GM21619 (cell line): ENCODE results near the gene GASK1B.
A peak's percentile ranks its signal among the peaks of the same experiment; 100 is the strongest.

Source experiments
- ATAC-seq: cut with Tn5 transposase; IDR thresholded peaks from one replicate; pipeline ENCODE4 v1.9.1; 2021; ENCODE audit not compliant: unreplicated experiment

The GASK1B gene

DNA sequence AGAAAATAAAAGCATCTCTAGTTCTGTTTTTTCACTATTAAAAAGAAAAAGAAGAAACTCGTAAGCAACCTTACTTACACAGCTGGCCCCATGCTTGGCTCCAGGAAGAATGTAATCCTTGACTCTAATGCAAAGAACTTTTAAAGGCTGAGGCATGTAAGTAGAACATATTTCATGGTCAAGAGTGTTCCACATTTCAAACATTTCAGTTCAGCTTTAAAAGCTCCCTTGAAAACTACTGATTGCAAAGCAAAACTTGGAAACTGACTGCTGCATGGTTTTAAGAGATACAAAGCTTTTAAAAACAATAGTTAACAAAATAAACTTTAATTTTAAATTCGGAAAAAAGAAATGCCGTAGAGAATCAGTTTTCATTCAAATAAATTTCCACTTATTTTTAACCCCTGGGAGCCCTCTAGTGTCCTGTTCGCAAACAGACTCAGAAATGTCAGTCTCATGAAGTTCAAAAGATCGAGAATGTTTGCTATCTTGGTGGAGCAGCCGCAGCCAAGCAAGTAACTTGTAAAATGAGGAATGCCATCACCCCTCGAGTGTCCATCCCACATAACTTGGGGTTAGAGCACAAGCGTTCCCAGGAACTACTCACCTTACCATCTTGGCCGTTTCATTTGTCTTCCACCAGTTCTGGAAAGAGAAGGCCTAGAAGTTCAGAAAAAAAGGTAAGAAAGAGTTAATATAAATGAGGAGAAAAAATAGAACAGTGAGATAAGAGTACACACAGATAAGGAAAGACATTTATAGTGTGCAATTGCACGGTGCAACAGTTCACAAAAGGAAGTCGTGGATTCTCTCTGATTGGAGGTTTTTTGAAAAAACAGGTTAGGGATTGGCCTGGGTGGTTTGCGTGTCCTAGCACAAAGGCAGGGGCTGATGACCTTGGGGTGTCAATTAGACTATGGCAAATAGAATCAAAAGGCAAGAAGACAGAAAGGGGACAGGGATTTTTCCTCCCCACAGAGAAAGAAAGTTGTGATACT, at the start of gene GASK1B:
GASK1B (minus strand) TSS at position 765 of the 998 bp plus-strand sequence. CDS start 1,650 bp downstream, outside the sequence.
- no peak for ATAC-seq

DNA sequence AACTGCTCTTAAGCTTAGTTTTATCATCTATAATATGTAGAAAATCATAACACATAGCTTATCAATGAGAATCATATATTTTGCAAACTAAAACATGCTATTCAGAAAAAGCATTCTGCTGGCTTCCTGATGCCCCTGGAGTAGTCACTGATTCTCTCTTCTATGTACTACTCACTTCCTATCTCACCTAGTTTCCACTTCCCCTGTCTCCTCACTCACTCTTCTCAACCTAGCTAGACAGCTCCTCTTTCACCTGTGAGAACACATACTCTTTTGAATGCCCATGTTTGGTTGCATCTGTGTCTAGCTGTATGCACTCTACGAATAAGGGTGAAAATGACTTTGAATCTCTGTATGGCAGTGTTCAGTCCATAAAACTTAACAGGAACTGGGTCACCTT, 46.8 kb upstream of the GASK1B start:
- ATAC-seq: no peak

DNA sequence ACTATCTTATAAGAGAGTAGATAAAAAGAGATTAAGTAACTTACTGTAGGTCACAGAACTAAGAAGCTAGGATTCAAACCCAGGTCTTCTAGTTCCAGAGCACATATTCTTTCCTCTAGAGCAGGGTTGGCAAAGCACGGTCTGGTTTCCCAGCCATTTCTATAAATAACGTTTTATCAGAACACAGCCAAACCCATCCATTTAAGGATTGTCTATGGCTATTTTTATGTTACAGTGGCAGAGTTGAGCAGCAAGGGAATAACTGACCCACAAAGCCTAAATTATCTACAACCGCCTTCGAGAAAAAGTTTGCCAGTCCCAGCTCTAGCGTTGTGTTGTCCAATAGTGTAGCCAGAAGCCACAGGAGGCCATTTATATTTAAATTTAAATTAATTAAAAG, 44.9 kb upstream of the GASK1B start:
- ATAC-seq: no peak

DNA sequence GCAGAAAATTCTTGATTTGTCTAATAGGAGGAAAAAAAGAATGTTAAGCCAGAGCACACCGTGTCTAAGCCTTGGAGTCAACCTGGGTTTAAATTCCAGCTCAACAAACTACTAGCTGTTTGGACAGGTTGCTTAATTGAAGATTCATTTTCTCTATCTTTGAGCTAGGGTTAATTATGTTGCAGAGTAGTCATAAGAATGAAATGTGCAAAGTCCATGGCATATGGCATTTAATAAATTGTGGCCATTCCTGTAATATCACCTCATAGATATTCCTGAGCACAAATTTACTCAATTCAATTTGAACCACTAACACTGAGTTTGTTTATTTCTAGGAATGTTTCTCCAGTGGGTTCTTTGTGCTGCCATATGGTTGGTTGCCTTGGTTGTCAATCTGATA, 42.0 kb upstream of the GASK1B start:
- ATAC-seq: no peak

DNA sequence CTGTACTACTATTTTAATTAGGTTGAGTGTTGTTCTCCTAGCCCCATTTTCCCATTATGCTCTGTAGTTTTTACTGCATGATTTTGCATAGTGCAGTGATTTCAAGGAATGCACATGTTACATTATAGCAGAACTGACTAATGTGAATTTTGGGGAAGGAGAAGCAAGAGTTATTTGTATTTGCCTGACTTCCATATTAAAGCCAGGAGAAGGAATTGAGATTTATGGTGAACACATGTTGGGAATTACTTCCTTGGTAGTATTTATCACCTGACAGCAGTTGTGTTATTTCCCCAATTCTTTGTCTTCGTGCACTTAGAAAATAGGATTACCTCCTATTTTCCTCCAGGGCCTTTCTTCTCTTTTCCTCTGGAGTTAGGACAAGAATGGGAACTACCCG, 40.6 kb upstream of the GASK1B start:
- ATAC-seq: no peak

DNA sequence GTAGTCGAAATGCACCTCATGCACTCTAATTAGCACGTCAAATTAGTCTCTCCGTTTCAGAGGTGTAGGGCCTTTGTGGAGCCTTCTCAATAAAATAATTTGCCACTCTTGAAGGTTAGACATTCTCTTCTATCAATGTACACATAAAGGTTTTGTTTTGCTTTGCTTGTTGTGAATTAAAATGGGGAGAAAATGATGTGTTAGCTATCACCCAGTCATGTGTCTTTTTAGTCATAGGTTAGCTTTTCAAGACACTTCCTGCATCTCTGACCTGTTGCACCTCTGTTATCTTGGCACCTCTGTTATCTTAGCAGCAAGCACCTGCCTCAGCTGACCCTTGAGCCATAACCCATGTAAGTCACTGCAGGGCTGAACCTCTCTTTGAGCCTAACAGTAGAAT, 38.4 kb upstream of the GASK1B start:
- no peak for ATAC-seq

DNA sequence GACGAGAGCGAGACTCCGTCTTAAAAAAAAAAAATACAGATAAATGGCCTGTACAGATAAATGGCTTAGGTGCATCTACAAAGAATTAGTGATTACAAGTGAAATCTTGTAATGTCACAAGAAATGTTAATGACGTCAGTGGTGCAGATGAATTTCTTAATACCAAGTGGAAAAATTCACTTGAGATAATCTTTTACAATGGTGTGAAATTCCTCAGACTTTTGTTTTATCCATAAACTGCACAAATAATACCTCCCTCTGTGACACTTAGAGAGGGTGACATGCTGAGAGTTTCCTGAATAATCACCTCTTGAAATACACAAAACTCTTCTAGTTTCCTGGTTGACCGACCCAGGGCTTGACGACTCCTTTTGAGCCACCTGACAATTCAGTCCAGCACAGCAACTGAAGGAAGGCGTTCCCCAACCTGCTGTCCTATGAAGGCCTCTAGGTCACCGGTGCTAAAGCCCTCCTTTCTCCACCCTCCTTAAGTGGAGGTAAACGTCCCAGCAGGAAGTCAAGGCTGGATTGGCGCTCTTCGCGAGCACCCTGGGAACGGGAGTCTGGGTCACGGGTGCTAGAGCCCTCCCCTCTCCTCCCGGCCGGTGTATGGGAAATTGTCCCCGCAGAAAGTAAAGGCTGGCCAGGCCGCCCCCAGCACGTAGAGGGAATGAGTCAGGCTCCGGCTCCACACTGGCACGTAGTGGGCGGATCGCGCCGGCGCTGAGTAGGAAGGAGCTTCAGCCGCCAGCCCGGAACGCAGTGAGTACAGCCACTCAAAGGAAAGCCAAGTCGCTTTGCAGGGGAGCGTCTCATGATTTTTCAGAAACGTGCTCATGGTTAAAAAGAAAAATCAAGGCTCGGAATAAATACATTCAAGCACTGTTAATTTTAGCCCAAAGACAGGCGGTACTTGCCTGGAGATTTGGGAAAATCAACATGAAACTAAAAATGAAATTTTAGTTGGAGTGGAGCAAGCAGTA, 37.3 kb upstream of the GASK1B start, which contains the start of gene TMEM144:
TMEM144 (plus strand) TSS at position 662 of the 983 bp plus-strand sequence. CDS start 2,182 bp downstream, outside the sequence.
- ATAC-seq: peak; percentile 91

DNA sequence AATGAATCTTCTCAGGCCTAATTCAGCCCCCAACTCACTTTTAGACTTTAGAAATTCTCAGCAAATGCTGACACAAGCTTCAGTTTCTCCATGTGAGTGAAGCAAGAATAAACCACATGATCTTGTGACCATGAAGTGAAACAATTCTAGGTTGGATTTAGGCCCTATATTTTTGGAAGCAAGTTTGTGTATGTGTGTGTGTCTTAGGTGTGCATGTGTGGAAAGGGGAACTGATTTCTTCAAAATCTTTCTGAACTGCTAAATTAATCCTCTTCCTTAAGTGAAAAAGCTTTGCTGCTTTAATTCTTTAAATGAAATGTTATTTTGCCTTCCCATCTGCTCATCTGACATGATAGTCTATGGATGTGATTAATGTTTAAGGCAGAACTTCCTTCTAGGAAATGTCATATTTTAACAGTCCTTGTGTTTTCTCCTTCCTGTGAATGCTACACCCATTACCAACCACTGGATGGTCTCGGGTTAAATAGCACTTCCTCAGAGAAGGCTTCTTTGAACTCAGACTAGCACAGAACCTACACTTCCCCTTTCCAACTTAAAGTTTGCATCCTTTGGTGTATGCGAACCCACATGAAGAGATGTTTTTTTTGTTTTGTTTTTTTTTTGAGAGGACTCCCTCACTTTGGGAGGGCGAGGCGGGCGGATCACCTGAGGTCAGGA, 36.3 kb upstream of the GASK1B start:
- ATAC-seq: peak; percentile 37

DNA sequence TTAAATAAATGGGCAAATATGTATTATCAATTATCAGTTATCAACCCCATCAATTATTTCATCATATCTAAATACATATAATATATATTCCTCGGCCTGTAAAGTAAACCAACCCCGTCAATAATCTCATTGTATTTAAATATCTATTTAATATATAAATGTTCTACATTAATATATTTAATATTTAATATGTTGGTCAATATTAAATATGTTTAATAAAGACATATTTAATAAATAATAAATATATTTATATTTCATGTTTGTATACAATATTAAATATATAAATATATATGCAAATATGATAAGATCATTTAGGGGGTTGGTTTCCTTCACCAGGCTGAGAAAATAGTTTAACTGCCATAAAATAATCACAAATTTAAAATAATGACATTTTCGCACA, 31.1 kb upstream of the GASK1B start:
- ATAC-seq: no peak

DNA sequence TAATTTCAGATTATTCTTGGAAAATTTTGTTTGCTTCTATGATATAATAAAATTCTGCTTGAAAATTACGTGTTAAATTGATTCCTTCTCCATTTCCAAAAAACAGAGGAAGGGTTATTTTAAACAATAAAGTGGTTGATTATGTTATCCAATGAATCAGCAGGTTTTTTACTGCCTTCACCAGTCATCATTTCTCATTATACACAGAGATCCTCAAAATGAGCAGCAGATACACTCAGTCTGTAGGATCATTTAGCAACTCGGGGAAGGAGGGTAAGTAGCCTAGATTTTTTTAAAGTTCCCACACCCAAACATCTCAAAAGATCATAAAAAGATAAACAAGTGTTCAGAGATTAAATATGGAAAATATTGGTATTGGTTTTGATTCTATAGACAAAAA, 30.6 kb upstream of the GASK1B start:
- no peak for ATAC-seq

DNA sequence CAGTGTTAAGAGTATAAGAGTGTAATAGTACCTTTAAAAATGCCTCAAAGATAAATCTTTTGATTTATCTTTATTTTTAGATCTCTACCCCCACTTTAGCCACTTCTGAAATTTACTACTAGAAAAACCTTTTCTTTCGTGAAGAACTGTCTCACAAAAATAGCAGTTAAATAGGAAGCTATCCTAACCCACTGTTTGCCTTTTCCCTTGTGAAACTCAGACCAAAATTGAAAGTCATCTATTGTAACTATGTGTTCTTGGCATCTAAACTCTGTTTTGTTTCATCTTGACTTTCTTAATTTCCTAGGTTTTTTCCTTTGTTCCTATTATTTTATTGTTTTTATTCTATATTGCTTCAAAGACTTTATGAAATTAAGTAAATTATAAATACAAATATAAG, 29.7 kb upstream of the GASK1B start:
- no peak for ATAC-seq

DNA sequence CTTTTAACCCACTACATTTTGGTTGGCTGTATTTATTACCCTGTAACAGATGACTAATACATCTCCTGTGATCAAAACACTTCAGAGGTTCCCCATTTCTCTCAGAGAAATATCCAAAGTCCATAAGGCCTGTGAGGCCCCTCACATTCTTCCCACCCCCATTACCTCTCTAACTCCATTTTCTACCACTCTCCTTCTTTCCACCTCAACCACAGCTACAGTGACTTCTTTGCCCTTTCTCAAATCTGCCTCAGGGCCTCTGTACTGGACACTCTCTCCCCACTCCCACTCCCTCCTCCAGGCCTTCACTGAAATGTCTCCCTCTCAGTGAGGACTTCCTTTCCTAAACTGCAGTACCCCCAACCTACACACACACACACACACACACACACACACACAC, 29.1 kb upstream of the GASK1B start:
- no peak for ATAC-seq

DNA sequence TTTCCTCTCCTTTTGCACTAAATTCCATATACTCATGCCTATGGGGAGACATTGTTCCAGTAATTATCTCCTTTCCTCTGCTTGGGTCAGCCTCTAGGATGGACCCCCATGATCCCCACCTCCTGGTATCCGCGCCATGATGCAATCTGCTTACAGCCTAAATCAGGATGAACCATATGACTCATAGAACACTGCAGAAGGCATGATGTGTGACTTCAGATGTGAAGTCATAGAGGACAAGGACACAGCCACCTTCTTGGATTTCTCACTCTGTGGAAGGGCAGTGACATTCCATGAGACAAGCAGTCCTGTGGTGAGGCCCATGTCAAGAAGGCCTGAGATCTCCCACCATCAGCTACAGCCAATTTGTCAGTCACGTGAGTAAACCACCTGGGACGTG, 28.5 kb upstream of the GASK1B start:
- ATAC-seq: no peak

DNA sequence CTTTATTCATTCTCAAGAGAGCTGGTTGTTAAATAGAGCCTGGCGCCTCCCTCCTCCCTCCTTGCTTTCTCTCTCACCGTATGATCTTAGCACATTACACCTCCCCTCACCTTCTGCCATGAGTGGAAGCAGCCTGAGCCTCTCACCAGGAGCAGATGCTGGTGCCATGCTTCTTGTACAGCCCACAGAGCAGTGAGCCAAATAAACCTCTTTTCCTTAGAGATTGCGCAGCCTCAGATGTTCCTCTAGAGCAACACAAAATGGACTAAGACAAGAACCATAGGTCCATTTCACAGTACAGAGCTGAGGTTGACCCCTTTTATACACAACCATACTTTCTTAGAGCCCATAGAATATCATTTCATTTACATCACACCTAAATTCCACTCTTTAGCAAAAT, 27.4 kb upstream of the GASK1B start:
- ATAC-seq: no peak

DNA sequence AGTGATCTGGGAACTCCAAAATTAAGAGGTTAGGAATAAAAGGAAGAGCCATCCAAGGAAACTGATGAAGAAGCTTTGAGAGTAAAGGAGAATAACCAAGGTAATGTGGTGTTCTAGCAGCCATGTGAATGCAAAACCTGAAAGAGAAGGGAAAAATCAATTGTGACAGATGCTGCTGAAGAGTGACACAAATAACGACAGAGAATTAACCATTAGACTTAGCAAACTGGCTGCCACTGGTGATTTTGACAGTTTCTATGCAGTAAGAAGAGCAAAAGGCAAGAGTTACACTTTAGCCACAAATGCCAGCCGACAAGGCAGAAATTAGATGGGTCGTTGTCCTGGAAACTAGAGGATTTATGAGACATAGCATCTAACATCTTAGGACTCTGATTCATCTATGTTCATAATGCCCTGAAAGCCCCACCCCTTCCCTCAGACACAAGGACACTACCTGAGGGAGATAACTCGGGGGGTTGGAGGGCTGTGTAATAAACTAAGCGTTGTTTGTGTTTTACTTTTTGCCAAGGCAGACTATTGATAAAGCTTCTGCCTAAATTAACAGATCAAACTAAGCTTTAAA, 24.5 kb upstream of the GASK1B start:
- no peak for ATAC-seq

DNA sequence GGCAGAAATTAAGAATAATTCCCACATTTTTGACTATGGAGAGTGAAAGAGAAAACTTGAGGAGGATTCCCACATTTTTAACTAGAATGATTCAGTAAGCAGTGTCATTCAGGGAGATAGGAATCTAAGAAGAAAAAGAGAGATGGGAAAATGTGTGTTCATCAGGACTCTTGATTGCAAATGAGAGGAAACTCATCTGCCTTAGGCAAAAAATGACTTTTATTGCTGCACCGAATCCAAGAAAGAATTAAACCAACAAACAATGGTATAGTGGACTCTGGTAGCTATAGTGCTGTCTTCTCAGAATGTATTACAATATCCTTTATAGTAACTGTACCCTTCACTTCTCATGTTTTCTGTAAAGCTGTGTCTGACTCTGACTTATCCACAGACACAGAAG, 22.5 kb upstream of the GASK1B start:
- ATAC-seq: no peak

DNA sequence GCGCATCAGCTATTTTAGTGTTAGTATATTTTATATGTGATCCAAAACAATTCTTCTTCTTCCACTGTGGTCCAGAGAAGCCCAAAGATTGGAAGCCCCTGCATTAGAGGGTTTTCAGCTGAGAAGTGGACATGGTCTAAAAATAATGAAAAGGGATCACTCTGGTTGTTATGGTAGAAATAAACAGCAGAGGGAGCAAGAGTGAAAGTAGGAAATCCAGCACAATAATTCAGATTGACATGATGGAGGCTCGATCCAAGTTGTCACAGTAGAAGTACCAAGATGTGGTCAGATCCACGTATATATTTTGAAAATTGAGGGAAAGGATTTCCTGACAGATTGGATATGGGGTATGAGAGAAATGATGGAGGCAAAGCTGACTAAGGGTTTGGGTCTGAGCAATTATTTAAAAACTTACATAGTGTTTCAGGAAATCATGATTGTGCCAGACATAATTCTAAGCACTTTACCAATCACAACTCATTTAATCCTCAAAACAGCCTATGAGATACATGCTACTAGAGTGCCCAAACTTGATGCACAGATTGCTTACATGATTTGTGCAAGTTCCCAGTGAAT, 20.4 kb upstream of the GASK1B start:
- peak; percentile 61 for ATAC-seq

DNA sequence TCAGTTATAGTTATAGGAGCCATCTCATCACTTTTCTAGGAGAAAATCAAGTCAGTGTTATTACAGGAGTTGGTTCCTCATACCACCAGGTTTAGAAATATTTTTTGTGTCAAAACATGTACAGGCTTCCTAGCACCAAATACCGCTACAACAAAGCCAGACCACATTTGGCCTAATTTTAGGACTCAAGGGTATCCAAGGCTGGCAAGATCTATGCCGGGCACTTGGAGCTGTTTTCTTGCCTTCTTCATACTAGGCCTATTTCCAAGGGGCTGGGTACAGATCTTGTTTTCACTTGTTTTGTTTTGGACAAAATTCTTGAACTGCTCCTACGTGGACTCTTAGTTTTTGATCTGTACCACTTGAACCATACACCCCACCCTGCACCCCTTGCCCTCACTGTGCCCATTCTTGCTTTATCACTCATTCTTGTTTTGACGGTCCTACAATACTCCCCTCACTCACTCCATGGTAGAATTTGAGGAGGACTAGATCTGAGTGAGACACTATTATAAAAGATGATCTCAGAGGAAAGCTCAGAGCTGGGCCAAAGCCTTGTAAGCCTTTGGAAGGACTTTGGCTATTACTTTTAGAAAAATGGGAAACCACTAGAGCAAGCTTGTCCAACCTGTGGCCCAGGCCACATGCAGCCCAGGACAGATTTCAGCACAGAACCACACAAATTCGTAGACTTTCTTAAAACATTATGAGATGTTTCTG, 19.8 kb upstream of the GASK1B start:
- ATAC-seq: no peak

DNA sequence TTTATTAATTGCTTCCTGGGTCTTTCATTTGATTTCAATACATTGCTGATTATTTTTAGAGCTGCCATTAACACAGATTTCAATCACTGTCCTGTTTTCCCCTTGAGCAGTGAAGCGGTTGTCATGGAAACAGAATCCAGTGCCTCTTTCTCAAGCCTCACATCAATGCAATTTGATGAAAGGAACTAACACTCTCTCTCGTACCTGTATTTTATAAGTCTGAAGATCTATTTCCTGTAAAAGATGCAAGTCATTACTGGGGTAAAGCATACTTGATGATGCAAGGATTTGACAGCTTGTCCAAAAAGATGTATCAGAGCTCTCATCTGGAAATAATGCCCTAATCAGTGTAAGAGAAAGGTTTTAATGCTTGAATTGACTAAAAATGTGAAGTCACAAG, 17.9 kb upstream of the GASK1B start:
- no peak for ATAC-seq

DNA sequence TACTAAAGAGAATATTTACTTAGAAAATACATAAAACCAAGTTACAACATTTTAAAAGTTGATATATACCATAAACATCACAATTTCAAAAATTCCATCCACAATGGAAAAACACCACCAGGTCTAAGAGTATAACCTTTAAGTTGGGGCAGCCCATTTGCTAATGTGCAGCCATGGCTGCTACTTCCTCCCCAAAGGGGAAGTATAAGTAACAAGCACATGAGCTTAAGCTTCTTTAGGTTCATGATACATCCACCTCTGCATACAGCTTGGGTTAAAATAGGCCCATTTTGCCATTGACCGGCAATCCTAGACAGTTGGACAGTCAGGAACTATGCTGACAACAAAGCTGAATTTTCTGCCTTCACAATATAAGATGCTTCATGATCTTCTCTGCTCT, 16.6 kb upstream of the GASK1B start:
- no peak for ATAC-seq
